Astrocyte of the cerebellum (primary cell): Measurements from ENCODE around the gene NLRC3.

Source experiments
- DNase-seq: peaks from one replicate; pipeline ENCODE4 v3.0.0-alpha.2; 2011; ENCODE audit warnings: low read depth
- H3K4me3 ChIP-seq: 2 replicates; pipeline ENCODE4 v1.5.1; 2011; ENCODE audit warnings: mild to moderate bottlenecking, low read depth, low read length, moderate library complexity
- in situ Hi-C: cut with HindIII; loops from 2 replicates; pipeline ENCODE4 v1.10.0; 2017; ENCODE audit warnings: low sequenced_read_pairs
- TF ChIP-seq, protein P1 (sequence below): IDR thresholded peaks from 2 replicates; pipeline ENCODE4 v1.5.1; 2012; ENCODE audit warnings: low read length, low read depth, moderate library complexity, mild to moderate bottlenecking; ENCODE audit errors: missing control alignments

Gene NLRC3

DNA sequence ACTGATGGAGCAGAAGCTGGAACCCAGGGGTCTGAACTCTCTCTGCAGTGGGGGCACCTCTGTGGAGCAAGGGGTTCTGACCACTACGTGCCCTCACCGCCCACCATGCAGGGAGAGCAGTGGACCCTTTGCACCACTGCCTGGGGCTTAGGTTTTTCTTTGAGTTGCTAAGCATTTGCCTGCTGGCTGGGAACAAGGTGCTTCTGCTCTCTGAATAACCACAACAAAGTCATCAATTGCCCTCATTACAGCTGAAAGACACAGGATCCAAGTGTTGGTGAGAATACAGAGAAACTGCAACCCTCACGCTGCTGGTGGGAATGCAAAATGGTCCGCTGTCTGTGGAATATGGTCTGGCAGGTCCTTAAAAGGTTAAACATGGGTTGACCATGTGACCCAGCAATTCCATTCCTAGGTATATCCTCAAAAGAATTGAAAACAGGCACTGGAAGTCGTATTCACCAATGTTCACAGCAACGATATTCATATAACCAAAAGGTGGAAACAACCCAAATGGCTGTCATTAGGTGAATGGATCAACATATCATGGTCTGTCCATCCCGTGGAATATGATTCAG is 22.8 kb downstream of the NLRC3 start:
- TF ChIP-seq, protein P1, sequence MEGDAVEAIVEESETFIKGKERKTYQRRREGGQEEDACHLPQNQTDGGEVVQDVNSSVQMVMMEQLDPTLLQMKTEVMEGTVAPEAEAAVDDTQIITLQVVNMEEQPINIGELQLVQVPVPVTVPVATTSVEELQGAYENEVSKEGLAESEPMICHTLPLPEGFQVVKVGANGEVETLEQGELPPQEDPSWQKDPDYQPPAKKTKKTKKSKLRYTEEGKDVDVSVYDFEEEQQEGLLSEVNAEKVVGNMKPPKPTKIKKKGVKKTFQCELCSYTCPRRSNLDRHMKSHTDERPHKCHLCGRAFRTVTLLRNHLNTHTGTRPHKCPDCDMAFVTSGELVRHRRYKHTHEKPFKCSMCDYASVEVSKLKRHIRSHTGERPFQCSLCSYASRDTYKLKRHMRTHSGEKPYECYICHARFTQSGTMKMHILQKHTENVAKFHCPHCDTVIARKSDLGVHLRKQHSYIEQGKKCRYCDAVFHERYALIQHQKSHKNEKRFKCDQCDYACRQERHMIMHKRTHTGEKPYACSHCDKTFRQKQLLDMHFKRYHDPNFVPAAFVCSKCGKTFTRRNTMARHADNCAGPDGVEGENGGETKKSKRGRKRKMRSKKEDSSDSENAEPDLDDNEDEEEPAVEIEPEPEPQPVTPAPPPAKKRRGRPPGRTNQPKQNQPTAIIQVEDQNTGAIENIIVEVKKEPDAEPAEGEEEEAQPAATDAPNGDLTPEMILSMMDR = no peak
- no peak overlapping the region for H3K4me3 ChIP-seq
- in situ Hi-C loops = no loop called here
- DNase-seq = no peak

DNA sequence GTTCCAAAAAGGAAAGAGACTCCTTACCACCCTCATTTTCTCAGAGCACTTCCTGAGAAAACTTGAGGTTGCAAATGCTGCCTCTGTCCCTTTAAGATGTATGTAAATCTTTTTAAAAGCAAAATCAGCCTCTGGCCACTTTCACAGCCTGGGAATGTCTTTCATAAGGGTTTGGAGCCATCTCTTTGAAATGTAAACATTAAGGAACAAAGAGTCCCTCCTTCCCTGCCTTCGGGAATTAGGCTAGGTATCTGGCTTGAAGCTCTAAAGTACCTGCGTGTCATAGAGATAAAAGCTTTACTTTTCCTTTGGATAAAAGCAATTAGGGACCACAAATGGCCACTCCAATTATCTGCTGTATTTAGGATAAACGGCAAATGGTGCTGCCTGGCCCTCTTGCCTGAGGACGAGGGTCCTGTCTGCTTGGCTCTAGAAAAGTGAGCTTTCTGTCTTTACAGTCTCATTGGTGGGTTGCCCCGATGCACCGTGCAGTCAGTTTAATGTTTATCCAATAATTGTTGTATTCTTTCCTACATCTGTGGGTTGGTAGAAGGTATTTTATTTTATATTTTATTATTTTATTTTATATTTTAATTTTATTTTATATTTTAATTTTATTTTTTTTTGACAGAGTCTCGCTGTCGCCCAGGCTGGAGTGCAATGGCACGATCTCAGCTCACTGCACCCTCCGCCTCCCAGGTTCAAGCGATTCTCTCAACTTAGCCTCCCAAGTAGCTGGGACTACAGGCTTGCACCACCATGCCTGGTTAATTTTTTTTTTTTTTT is 23.9 kb downstream of the NLRC3 start:
- DNase-seq = no peak
- TF ChIP-seq, protein P1 = no peak
- in situ Hi-C loops = no loop called here
- no peak overlapping the region for H3K4me3 ChIP-seq

DNA sequence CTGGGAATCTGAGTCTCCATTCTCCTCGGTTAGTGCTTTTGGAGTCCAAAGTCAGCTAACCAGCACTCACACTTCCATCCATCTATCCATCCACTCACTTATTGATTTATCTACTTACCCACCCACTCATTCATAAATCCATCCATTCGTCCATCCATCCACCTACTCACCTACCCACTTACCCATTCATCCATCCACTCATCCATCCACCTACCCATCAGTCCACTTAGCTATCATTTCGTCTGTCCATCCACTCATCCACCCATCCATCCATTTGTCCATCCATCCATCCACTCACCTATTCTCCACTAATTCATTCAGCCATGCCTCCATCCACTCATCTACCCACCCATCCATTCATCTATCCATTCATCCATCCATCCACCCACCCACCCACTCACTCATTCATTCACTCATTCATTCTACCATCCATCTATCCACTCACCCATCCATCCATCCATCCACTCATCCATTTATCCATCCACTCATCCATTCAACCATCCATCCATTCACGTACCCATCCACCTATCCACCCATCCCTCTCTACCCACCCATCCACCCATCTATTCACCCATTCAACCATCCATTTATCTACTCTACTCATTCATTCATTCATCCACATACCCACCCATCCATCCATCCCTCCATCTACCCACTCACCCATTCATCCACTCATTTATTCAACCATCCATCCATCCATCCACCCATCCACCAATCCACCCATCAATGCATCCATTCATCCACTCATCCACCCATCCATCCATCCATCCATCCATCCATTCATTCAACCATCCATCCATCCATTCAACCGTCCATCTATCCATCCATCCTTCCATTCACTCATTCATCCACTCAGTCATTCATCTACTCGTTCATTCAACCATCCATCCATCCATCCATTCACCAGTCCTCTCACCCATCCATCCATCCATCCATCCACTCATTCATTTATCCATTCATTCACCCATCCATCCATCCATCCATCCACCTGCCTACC is 26.1 kb downstream of the NLRC3 start:
- DNase-seq = no peak
- in situ Hi-C loops = no loop called here
- TF ChIP-seq, protein P1 = no peak
- H3K4me3 ChIP-seq = no peak overlapping the region

DNA sequence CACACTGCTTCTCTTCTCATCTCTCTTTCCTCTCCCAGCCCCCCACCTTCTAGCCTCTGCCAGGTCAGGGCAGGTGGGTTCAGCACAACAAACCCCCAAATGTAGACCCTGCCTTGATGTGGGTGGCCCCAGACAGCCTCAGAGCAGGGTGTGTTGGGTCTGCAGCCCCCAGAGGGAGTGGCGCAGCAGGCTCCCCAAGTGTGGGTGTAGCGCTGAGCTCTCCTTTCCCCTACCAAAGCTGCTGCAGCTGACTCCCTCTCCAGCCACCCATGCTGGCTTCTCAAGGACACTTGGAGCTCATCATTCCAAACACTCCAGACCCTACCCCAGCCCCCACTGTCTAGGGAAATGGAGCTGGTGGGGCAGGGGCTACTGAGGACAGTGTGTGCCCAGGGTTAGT is 27.3 kb downstream of the NLRC3 start:
- in situ Hi-C loops = no loop called here
- H3K4me3 ChIP-seq = no peak overlapping the region
- no peak for DNase-seq
- TF ChIP-seq, protein P1 = no peak

DNA sequence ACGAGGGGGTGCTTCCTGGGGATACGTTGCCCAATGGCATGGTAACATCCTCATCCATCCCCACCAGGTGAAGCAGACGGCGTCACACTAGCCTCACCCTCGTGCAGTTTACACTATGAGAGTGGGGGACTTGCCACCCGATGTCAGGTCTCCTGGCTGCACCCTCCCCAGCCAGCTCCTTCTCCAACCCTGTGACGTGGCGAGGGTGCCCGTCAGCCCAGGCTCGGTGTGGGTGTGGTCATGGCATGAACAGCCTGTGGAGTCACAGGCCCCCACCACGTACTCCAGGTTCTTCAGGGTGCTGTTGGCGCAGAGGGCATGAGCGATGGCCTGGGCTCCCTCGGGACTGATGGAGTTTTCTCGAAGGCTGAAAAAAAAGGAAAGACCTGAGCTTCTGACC is 28.3 kb downstream of the NLRC3 start:
- DNase-seq = no peak
- TF ChIP-seq, protein P1 = no peak
- no peak overlapping the region for H3K4me3 ChIP-seq
- in situ Hi-C loops = no loop called here

DNA sequence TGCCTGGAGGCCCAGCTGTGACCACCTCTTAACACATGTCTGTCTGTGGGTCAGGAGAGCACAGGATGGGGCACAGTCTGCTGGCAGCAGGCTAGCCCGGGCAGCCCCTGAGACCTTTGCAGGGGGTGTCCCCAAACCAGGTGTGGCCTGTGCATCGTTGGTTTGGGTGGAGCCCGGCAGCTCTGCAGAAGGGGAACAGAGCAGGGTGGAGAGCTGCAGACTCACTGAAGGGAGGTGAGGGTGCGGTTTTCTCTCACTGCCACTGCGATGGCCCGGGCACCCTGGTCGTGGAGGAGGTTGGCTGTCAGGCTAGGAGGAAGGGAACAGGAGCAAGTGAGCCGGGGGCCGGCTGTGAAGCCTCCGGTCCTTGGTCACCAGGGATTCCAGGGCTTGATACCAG is 28.8 kb downstream of the NLRC3 start:
- in situ Hi-C loops = no loop called here
- TF ChIP-seq, protein P1 = no peak
- DNase-seq = no peak
- no peak overlapping the region for H3K4me3 ChIP-seq
